ENCODE results near the gene GTF3C5. TPM values are rescaled to one million over a fixed set of nuclear protein-coding genes. Genes with fewer than 3 reads are reported as not detected.
A peak's percentile ranks its signal among the peaks of the same experiment; 100 is the strongest.
"Not testable (repeated sequence)": the region's sequence is repeated elsewhere in the genome, so short reads cannot be mapped to it uniquely, and the experiment has no call there.

Gene GTF3C5
- total RNA-seq, 1 donor from 2014 or later: 65.1 TPM

GRCh38 chr9:133040892-133041479, 10.2 kb downstream of the GTF3C5 start:
- DNase-seq (ENCODE audit: extremely low spot score, unreplicated experiment); H3K4me1 Mint-ChIP-seq (ENCODE audit: unreplicated experiment); H3K4me3 Mint-ChIP-seq (ENCODE audit: unreplicated experiment); H3K9me3 Mint-ChIP-seq (ENCODE audit: unreplicated experiment); H3K27ac Mint-ChIP-seq (ENCODE audit: unreplicated experiment); H3K27me3 Mint-ChIP-seq (ENCODE audit: unreplicated experiment): not testable (repeated sequence)
- TF ChIP-seq, protein P1, sequence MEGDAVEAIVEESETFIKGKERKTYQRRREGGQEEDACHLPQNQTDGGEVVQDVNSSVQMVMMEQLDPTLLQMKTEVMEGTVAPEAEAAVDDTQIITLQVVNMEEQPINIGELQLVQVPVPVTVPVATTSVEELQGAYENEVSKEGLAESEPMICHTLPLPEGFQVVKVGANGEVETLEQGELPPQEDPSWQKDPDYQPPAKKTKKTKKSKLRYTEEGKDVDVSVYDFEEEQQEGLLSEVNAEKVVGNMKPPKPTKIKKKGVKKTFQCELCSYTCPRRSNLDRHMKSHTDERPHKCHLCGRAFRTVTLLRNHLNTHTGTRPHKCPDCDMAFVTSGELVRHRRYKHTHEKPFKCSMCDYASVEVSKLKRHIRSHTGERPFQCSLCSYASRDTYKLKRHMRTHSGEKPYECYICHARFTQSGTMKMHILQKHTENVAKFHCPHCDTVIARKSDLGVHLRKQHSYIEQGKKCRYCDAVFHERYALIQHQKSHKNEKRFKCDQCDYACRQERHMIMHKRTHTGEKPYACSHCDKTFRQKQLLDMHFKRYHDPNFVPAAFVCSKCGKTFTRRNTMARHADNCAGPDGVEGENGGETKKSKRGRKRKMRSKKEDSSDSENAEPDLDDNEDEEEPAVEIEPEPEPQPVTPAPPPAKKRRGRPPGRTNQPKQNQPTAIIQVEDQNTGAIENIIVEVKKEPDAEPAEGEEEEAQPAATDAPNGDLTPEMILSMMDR (IDR thresholded peaks at IDR 0.05): peak; percentile 71
- H3K36me3 Mint-ChIP-seq (ENCODE audit: unreplicated experiment): peaks cover 24% of the 10 kb centered on the region

DNA sequence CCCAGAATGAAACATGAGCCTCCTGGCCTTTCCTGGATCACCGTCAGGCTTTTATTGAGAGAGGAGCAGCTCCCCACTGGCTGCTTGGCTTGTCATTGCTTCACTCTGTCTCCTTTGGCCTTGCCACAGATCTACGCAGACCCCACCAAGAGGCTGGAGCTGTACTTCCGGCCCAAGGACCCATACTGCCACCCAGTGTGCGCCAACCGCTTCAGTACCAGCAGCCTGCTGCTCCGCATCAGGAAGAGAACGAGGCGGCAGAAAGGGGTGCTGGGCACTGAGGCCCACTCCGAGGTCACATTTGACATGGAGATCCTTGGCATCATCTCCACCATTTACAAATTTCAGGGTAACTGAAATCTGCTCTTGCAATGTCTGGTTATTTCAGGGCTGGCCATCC, 11.2 kb downstream of the GTF3C5 start:
- no peaks in the 10 kb centered on the region for H3K4me1 Mint-ChIP-seq (ENCODE audit: unreplicated experiment)
- no peak for DNase-seq (ENCODE audit: extremely low spot score, unreplicated experiment)
- TF ChIP-seq, protein P1 (IDR thresholded peaks at IDR 0.05): no peak
- H3K27me3 Mint-ChIP-seq (ENCODE audit: unreplicated experiment): no peaks in the 10 kb centered on the region
- peaks cover 30% of the 10 kb centered on the region for H3K36me3 Mint-ChIP-seq (ENCODE audit: unreplicated experiment)
- H3K27ac Mint-ChIP-seq (ENCODE audit: unreplicated experiment): no peak overlapping the region
- H3K9me3 Mint-ChIP-seq (ENCODE audit: unreplicated experiment): no peaks in the 10 kb centered on the region
- H3K4me3 Mint-ChIP-seq (ENCODE audit: unreplicated experiment): no peak overlapping the region

DNA sequence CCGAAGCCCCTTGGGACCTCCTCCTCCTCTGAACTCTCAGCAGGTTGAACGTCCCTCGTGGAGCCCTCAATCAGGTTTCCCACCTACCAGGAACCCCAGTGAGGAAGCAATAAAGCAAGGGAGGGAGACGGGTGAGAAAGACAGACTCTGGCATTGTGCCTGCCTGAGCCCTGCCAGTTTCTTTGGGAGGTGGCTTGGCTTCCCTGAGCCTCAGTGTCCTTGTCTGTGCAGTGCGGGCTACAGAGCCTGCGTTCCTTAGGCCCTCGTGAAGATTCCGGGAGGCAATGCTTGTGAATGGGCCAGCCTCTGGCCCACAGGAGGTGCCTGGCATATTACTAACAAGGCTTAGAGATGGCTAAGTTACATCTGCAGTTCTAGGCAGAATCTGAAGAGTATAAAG, 11.9 kb downstream of the GTF3C5 start:
- H3K4me3 Mint-ChIP-seq (ENCODE audit: unreplicated experiment): no peak overlapping the region
- H3K4me1 Mint-ChIP-seq (ENCODE audit: unreplicated experiment): no peaks in the 10 kb centered on the region
- H3K27me3 Mint-ChIP-seq (ENCODE audit: unreplicated experiment): no peaks in the 10 kb centered on the region
- no peak overlapping the region for H3K27ac Mint-ChIP-seq (ENCODE audit: unreplicated experiment)
- TF ChIP-seq, protein P1 (IDR thresholded peaks at IDR 0.05): no peak
- DNase-seq (ENCODE audit: extremely low spot score, unreplicated experiment): no peak
- H3K36me3 Mint-ChIP-seq (ENCODE audit: unreplicated experiment): peaks cover 33% of the 10 kb centered on the region
- no peaks in the 10 kb centered on the region for H3K9me3 Mint-ChIP-seq (ENCODE audit: unreplicated experiment)

DNA sequence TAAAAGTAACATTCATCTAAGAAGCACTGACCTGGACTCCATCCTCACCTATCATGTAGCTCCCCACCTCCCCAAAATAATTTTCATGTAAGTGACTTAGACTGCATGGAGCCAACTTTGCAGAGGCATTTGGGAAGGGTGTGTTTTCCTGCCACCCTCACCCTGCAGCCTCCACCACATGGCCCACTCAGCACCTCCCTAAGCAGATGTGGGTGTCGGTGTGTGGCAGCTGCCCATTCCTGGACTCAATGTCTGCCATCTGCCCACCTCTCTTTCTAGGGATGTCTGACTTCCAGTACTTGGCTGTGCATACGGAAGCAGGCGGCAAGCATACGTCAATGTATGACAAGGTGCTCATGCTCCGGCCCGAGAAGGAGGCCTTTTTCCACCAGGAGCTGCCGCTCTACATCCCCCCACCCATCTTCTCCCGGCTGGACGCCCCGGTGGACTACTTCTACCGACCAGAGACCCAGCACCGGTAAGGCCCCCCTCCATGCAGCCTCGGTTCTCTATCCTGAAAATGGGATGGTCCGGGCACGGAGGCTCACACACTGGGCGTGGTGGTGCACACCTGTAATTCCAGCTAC, 12.7 kb downstream of the GTF3C5 start:
- H3K27ac Mint-ChIP-seq (ENCODE audit: unreplicated experiment): no peak overlapping the region
- DNase-seq (ENCODE audit: extremely low spot score, unreplicated experiment): no peak
- no peaks in the 10 kb centered on the region for H3K4me1 Mint-ChIP-seq (ENCODE audit: unreplicated experiment)
- no peak overlapping the region for H3K4me3 Mint-ChIP-seq (ENCODE audit: unreplicated experiment)
- H3K36me3 Mint-ChIP-seq (ENCODE audit: unreplicated experiment): peaks cover 33% of the 10 kb centered on the region
- no peaks in the 10 kb centered on the region for H3K9me3 Mint-ChIP-seq (ENCODE audit: unreplicated experiment)
- H3K27me3 Mint-ChIP-seq (ENCODE audit: unreplicated experiment): no peaks in the 10 kb centered on the region
- TF ChIP-seq, protein P1 (IDR thresholded peaks at IDR 0.05): no peak

- no peak overlapping the region for H3K27ac Mint-ChIP-seq (ENCODE audit: unreplicated experiment)
- no peak for DNase-seq (ENCODE audit: extremely low spot score, unreplicated experiment)
- H3K27me3 Mint-ChIP-seq (ENCODE audit: unreplicated experiment): no peaks in the 10 kb centered on the region
- TF ChIP-seq, protein P1 (IDR thresholded peaks at IDR 0.05): no peak
- H3K4me3 Mint-ChIP-seq (ENCODE audit: unreplicated experiment): no peak overlapping the region
- no peaks in the 10 kb centered on the region for H3K4me1 Mint-ChIP-seq (ENCODE audit: unreplicated experiment)
- no peaks in the 10 kb centered on the region for H3K9me3 Mint-ChIP-seq (ENCODE audit: unreplicated experiment)
- H3K36me3 Mint-ChIP-seq (ENCODE audit: unreplicated experiment): peaks cover 33% of the 10 kb centered on the region
Observed at GRCh38 chr9:133044125-133044524, 13.3 kb downstream of the GTF3C5 start.

All from osteocyte (in vitro differentiated cells).